OCI-LY7 (cell line): ENCODE data around the gene ORM2. TPM values are rescaled to one million over a fixed set of nuclear protein-coding genes. Genes with fewer than 3 reads are reported as not detected.

Source experiments
- BruUV-seq: library from RNA; stranded (reverse); fragments of 400-500 nt; replicated peaks from 2 replicates; lab custom pipeline; 2021; lab: Mats Ljungman, UMichigan
- CTCF ChIA-PET: fragments of 300-600 bp; sonication (Branson Sonifier 250); formaldehyde crosslinking; loops from one replicate; lab custom pipeline; 2022; ENCODE audit warnings: antibody characterized with exemption; ENCODE audit not compliant: unreplicated experiment; lab: Charles Lee
- POLR2A ChIA-PET: fragments of 300-600 bp; sonication (Branson Sonifier 250); formaldehyde crosslinking; loops from one replicate; lab custom pipeline; 2022; ENCODE audit warnings: antibody characterized with exemption; lab: Charles Lee
- DNase-seq: peaks from one replicate; pipeline ENCODE4 v3.0.0-alpha.2; 2015; ENCODE audit warnings: low spot score
- H2AFZ ChIP-seq: fragments of 200-600 bp; sonication (generic), shearing (Covaris generic); 2 replicates; pipeline ENCODE4 v1.6.1; 2014; ENCODE audit warnings: mild to moderate bottlenecking, antibody characterized with exemption, low read length, moderate library complexity
- H3K27ac ChIP-seq: fragments of 200-600 bp; sonication (generic); 2 replicates; pipeline ENCODE4 v1.5.1; 2014; ENCODE audit warnings: mixed run types, low read depth, mild to moderate bottlenecking, moderate library complexity, low read length, inconsistent platforms; ENCODE audit not compliant: poor library complexity, severe bottlenecking
- H3K36me3 ChIP-seq: fragments of 200-600 bp; sonication (generic); 2 replicates; pipeline ENCODE4 v1.6.1; 2014; ENCODE audit warnings: mild to moderate bottlenecking, antibody characterized with exemption, low read length, moderate library complexity, mixed read lengths; ENCODE audit not compliant: insufficient read depth
- H3K4me1 ChIP-seq: fragments of 200-600 bp; sonication (generic); 2 replicates; pipeline ENCODE4 v1.5.1; 2014; ENCODE audit warnings: mild to moderate bottlenecking, low read length; ENCODE audit not compliant: insufficient read depth, poor library complexity, severe bottlenecking
- H3K4me2 ChIP-seq: fragments of 200-600 bp; sonication (generic); 2 replicates; pipeline ENCODE4 v1.6.1; 2014; ENCODE audit warnings: mild to moderate bottlenecking, low read length
- H3K4me3 ChIP-seq: fragments of 200-600 bp; sonication (generic); 2 replicates; pipeline ENCODE4 v1.5.1; 2014; ENCODE audit warnings: mild to moderate bottlenecking, low read depth, low read length; ENCODE audit not compliant: poor library complexity, severe bottlenecking
- H3K79me2 ChIP-seq: fragments of 200-600 bp; sonication (generic); 2 replicates; pipeline ENCODE4 v1.6.1; 2016; ENCODE audit warnings: low read depth, mild to moderate bottlenecking, low read length, moderate library complexity, mixed read lengths; ENCODE audit not compliant: insufficient read depth
- H3K9me2 ChIP-seq: fragments of 200-600 bp; sonication (generic); 2 replicates; pipeline ENCODE4 v1.6.1; 2016; ENCODE audit warnings: mild to moderate bottlenecking, low read length, mixed read lengths; ENCODE audit not compliant: insufficient read depth
- H3K9me3 ChIP-seq: fragments of 200-600 bp; sonication (generic); 2 replicates; pipeline ENCODE4 v1.6.1; 2014; ENCODE audit warnings: mild to moderate bottlenecking, mixed run types, low read length, mixed read lengths
- H4K20me1 ChIP-seq: fragments of 200-600 bp; sonication (generic); 2 replicates; pipeline ENCODE4 v1.6.1; 2014; ENCODE audit warnings: mild to moderate bottlenecking, antibody characterized with exemption, low read length, moderate library complexity, mixed read lengths; ENCODE audit not compliant: insufficient read depth
- CTCF ChIP-seq: fragments of 200-600 bp; sonication (generic); conservative IDR thresholded peaks from 2 replicates; pipeline ENCODE4 v1.5.1; 2014; ENCODE audit warnings: mild to moderate bottlenecking, antibody characterized with exemption, low read length, moderate library complexity, mixed read lengths
- EZH2phosphoT487 ChIP-seq: fragments of 200-600 bp; sonication (generic); IDR thresholded peaks from 2 replicates; pipeline ENCODE4 v1.6.1; 2018; ENCODE audit warnings: low read depth, borderline replicate concordance, mild to moderate bottlenecking, mixed run types, antibody characterized with exemption, low read length, moderate library complexity, mixed read lengths
- intact Hi-C: fragments of 100-400 bp; cut with micrococcal nuclease; formaldehyde crosslinking; loops from one replicate; pipeline ENCODE4 v1.10.0; 2022; ENCODE audit not compliant: unreplicated experiment
- total RNA-seq, 2 experiments: library from RNA; depleted of rRNA in 1 of 2; stranded (reverse); fragments of >200 nt in 1 of 2; shearing (Covaris generic) in 1 of 2; gene quantifications; 2 replicates each; pipeline ENCODE4 v1.2.3, GENCODE V29; 2014 to 2022

ORM2 gene
- total RNA-seq, 2 experiments from 2014 or later: not detected

DNA sequence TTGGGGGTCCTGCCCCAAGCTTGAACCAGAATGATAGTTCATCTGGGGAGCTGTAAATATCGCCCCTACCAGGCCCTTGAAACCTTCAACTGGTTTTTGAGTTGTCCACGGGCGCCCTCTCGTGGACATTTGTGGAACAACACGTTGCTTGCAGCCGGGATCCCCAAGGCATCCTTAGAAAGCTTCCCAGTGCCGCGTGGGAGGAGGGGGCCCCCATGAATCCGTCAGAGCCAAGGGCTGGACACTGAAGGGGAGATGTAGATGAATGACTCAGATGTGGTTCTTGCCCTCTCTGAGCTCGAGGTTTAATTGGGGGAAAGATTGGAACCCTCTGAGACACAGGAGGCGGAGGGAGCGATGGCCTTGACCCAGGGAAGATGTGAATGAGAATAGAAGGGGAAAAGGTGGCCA is 38.6 kb upstream of the ORM2 start:
- Histone ChIP-seq H3K4me2 (no peak overlapping the region), H3K9me2 (no peaks in the 10 kb centered on the region), H4K20me1 (no peaks in the 10 kb centered on the region), H2AFZ (no peak overlapping the region), H3K79me2 (no peaks in the 10 kb centered on the region), H3K4me3 (no peak overlapping the region), H3K36me3 (no peaks in the 10 kb centered on the region), H3K4me1 (no peaks in the 10 kb centered on the region), H3K27ac (no peak overlapping the region), H3K9me3 (peaks cover 12% of the 10 kb centered on the region; the same call in 1 of the 2 replicates)
- peak; percentile 92 for TF ChIP-seq CTCF
- no peak for TF ChIP-seq EZH2phosphoT487
- DNase-seq: peak; percentile 61
- no TSS peak for BruUV-seq
- intact Hi-C loops: loop anchor here (1.0 to 5.0 kb wide), 4 partner anchors 52 to 209 kb away; partner anchors contain the start of gene COL27A1
- ChIA-PET CTCF (interaction anchor here (0.6 to 1.2 kb wide), 3 partner anchors 104 to 209 kb away, joined by 4 to 5 read pairs (median 4); no protein-coding TSS in a partner anchor), POLR2A (no interaction called here)

GRCh38 chr9:114291886-114292590 is 37.6 kb upstream of the ORM2 start:
- DNase-seq: no peak
- TF ChIP-seq EZH2phosphoT487: no peak
- no peak for TF ChIP-seq CTCF
- POLR2A ChIA-PET: no interaction called here
- H3K4me3 ChIP-seq: no peak overlapping the region
- CTCF ChIA-PET: no interaction called here
- no peaks in the 10 kb centered on the region for H3K79me2 ChIP-seq
- H3K27ac ChIP-seq: no peak overlapping the region
- intact Hi-C loops: loop anchor here (1.0 to 5.0 kb wide), 4 partner anchors 53 to 210 kb away; partner anchors contain the start of gene COL27A1
- H4K20me1 ChIP-seq: no peaks in the 10 kb centered on the region
- no peaks in the 10 kb centered on the region for H3K36me3 ChIP-seq
- H3K9me3 ChIP-seq: peaks cover 18% of the 10 kb centered on the region; the same call in 1 of the 2 replicates
- no peaks in the 10 kb centered on the region for H3K4me1 ChIP-seq
- H2AFZ ChIP-seq: no peak overlapping the region
- no peaks in the 10 kb centered on the region for H3K9me2 ChIP-seq
- no peak overlapping the region for H3K4me2 ChIP-seq
- BruUV-seq: no TSS peak

- no peak for DNase-seq
- no TSS peak for BruUV-seq
- TF ChIP-seq EZH2phosphoT487 (no peak), CTCF (no peak)
- no peaks in the 10 kb centered on the region for H3K36me3 ChIP-seq
- intact Hi-C loops: loop anchor here (5.0 kb wide), 1 partner anchor 137 kb away; the partner anchor contains the start of gene COL27A1
- no peak overlapping the region for H3K4me3 ChIP-seq
- H4K20me1 ChIP-seq: no peaks in the 10 kb centered on the region
- H2AFZ ChIP-seq: no peak overlapping the region
- no peaks in the 10 kb centered on the region for H3K9me2 ChIP-seq
- ChIA-PET POLR2A (no interaction called here), CTCF (no interaction called here)
- peaks cover 18% of the 10 kb centered on the region; the same call in 1 of the 2 replicates for H3K9me3 ChIP-seq
- no peak overlapping the region for H3K4me2 ChIP-seq
- no peak overlapping the region for H3K27ac ChIP-seq
- no peaks in the 10 kb centered on the region for H3K79me2 ChIP-seq
- H3K4me1 ChIP-seq: no peaks in the 10 kb centered on the region
Measured at GRCh38 chr9:114294664-114295063, 35.0 kb upstream of the ORM2 start.
